Subcutaneous adipose tissue (tissue), 4 donors: ENCODE results near the gene CHID1. TPM values are rescaled to one million over a fixed set of nuclear protein-coding genes. Genes with fewer than 3 reads are reported as not detected.

Experiments used
- total RNA-seq, 4 donors: library from RNA; depleted of rRNA; stranded (reverse); fragments of >200 nt; gene quantifications; one replicate each; pipeline ENCODE4 v1.1.0, GENCODE V29; 2016
- TF ChIP-seq, protein P1 (sequence below): fragments of 450-650 bp; IDR thresholded peaks from one replicate; pipeline ENCODE4 v1.5.1; 2016; ENCODE audit warnings: low read depth, mild to moderate bottlenecking, control low read depth, antibody characterized with exemption, moderate library complexity

The CHID1 gene
- total RNA-seq, 4 donors from 2014 or later = 28.4 to 107 (median 76.0) TPM

DNA sequence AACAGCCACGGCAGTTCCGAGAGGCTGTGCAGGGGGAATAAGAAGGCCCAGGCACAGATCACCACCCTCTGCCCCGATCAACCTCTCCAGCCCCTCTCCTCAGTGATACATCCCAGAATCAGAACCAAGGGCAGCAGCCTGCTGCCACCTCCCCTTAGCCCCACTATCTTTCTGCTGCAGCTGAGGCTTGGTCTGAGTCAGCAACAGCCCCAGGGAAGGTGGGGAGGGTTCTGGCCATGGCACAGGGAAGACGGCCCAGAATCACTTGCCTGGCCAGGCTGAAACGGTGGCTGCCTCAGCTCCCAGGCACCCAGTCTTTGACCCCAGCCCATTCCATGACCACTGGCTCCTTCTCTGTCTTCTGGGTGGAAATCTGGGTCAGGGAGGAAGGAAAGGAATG lies 2.3 kb downstream of the CHID1 start:
- TF ChIP-seq, protein P1, sequence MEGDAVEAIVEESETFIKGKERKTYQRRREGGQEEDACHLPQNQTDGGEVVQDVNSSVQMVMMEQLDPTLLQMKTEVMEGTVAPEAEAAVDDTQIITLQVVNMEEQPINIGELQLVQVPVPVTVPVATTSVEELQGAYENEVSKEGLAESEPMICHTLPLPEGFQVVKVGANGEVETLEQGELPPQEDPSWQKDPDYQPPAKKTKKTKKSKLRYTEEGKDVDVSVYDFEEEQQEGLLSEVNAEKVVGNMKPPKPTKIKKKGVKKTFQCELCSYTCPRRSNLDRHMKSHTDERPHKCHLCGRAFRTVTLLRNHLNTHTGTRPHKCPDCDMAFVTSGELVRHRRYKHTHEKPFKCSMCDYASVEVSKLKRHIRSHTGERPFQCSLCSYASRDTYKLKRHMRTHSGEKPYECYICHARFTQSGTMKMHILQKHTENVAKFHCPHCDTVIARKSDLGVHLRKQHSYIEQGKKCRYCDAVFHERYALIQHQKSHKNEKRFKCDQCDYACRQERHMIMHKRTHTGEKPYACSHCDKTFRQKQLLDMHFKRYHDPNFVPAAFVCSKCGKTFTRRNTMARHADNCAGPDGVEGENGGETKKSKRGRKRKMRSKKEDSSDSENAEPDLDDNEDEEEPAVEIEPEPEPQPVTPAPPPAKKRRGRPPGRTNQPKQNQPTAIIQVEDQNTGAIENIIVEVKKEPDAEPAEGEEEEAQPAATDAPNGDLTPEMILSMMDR = no peak

DNA sequence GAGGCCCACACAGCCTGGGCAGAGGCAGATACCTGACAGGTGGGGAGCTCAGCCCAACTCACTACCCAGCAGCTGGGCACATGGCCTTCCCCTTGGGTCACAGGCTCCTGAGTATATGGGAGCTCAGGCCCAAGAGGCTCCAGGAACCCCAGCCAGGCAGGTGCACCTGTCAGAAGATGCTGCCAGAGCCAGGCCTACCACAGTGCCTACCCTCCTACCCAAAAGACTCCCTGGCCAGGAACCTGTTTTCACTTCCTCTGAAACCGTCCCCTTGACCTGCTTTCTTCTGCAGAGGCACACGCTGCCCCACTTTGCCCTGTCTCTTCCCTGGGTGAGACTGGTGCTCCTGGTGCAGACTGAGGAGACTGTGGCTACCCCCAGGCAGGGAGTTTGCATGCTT lies 2.9 kb downstream of the CHID1 start:
- TF ChIP-seq, protein P1 = no peak

DNA sequence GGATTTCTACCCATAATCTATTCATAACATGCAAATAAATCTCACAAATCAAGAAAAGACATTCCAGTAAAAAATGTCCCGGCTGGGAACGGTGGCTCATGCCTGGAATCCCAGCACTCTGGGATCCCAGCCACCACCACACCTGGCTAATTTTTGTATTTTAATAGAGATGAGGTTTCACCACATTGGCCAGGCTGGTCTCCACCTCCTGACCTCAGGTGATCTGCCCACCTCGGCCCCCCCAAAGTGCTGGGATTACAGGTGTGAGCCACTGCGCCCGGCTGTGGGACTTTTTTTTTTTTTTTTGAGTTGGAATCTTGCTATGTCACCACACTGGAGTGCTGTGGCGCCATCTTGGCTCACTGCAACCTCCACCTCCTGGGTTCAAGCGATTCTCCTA lies 4.7 kb downstream of the CHID1 start:
- TF ChIP-seq, protein P1 = no peak

DNA sequence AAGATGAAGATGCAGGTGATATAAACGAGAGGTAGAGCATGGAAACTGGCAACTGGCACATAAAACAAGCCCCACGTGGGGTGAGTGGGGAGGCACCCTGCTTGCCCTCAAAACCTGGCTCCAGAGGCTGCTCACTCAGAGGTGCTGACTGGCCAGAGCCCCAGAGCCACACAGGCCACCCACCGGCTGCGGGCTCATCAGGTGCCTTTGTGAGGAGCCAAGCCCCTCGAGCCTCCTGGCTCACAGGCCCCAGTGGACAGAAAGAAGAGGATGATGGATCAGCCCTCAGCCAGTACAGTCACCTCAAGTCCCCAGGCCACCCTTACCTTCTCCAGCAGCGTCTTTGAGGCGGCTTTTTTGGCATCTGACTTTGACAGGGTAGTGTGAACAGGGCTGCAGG lies 6.2 kb downstream of the CHID1 start:
- TF ChIP-seq, protein P1 = no peak

DNA sequence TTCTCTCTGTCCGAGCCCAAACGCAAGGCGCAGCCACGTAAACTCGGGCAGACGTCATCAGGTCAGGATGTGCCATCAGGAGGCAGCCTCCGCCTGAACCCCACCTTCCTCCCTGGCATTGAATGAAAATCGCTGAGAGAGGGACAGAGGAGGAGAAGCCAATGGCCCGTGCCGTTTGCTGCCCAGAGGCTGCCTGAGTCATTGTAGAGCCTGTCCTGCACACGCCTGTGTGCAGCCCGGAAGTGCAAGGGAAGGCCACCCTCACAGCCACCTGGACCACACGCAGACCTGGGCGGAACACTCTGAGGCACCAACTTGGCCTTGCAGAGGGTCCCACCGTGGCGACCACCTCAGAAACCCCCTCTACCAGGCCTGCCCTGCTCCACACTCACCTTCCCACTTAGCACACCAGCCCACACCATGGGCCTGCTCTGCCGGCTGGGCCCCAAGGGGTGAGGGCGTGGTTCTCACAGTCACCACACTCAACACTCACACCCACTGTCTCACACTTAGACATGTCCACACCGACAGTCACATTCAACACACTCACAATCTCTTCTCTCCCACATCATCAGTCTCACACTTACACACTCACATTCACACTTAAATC lies 9.1 kb downstream of the CHID1 start:
- TF ChIP-seq, protein P1 = no peak

DNA sequence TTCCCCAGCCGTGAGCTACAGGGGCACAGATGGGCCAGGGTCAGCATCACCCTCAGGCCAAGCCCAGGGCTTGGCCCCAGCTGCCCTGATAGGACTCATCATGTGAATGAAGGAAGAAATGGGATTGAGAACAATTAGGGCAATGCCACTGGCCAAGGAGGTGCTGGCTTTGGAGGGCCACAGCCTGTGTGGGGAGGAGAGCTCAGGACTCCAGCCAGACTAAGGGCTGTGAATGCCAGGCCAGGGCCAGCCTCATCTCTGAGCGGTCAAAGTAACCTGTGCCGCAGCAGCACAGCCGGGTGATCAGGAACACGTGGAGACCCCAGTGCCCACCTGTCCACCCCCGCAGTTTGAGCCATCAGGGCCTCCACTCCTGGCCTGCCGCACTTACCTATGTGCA lies 10.1 kb downstream of the CHID1 start:
- TF ChIP-seq, protein P1 = no peak

DNA sequence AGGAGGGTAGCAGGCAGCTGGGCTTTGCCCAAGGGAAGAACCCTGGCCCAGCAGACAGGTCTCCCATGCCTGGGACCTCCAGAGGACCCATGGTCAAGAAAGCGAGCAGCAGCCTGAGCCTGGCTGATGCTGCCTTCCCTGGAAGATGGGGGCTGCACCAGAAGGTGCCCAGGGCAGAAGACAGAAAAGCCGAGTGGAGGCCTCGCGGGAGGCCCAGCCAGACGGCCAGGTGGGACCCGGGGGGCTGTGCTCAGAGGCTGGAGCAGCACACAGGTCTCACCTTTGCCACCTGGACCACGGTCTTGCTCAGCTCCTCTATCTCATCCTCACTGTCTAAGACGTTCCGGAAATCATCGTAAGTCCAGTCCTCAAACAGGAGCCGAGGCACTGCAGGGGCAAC lies 10.9 kb downstream of the CHID1 start:
- TF ChIP-seq, protein P1 = no peak
